Measurements from ENCODE around the gene STAU1. TPM values are rescaled to one million over a fixed set of nuclear protein-coding genes. Genes with fewer than 3 reads are reported as not detected.

Gene STAU1
- total and polyA plus RNA-seq, 10 of the 15 experiments (the other 5 are each of a cell fraction or from before 2014, with no cell fraction given) = 13.9 to 66.2 (median 45.6) TPM

Other genes with a start within 250 kb of the STAU1 start
- 123 and 144 TPM in 2 replicates for gene CSE1L, start 142.0 kb downstream of the STAU1 start, total RNA-seq (2014; rRNA removed)
- 136 and 143 TPM in 2 replicates for gene CSE1L, start 142.0 kb downstream of the STAU1 start, total RNA-seq (2014; rRNA removed; fragmentation: Illumina TruSeq; extraction: Trizol)
- 106 and 110 TPM in 2 replicates for gene CSE1L, start 142.0 kb downstream of the STAU1 start, total RNA-seq (2021)
- gene CSE1L, start 142.0 kb downstream of the STAU1 start, polyA plus RNA-seq (2011; rRNA removed) = 94.9 and 124 TPM in 2 replicates
- gene CSE1L, start 142.0 kb downstream of the STAU1 start, polyA plus RNA-seq (2014; fragmentation: Illumina TruSeq; extraction: Trizol) = 131 and 152 TPM in 2 replicates
- 10 to 100 TPM; 72.4 to 74.1 TPM for gene CSE1L, start 142.0 kb downstream of the STAU1 start, polyA plus RNA-seq (2014; fragmentation: Nextera tagmentation; extraction: Ambion mirVana)
- 71.6 and 86.6 TPM in 2 replicates for gene CSE1L, start 142.0 kb downstream of the STAU1 start, polyA plus RNA-seq (2014; rRNA removed)
- gene CSE1L, start 142.0 kb downstream of the STAU1 start, polyA plus RNA-seq (2016; fragmentation: Nextera tagmentation; extraction: Ambion mirVana) = 100 to 1,000 TPM; 212 to 213 TPM
- gene DDX27, start 31.1 kb upstream of the STAU1 start, total RNA-seq (2014; rRNA removed) = 56.0 and 57.3 TPM in 2 replicates
- gene DDX27, start 31.1 kb upstream of the STAU1 start, total RNA-seq (2014; rRNA removed; fragmentation: Illumina TruSeq; extraction: Trizol) = 55.0 and 59.4 TPM in 2 replicates
- 45.4 and 50.0 TPM in 2 replicates for gene DDX27, start 31.1 kb upstream of the STAU1 start, total RNA-seq (2021)
- 25.0 and 37.2 TPM in 2 replicates for gene DDX27, start 31.1 kb upstream of the STAU1 start, polyA plus RNA-seq (2011; rRNA removed)
- gene DDX27, start 31.1 kb upstream of the STAU1 start, polyA plus RNA-seq (2014; fragmentation: Illumina TruSeq; extraction: Trizol) = 55.2 and 68.6 TPM in 2 replicates
- 10 to 100 TPM; 19.8 to 33.4 TPM for gene DDX27, start 31.1 kb upstream of the STAU1 start, polyA plus RNA-seq (2014; fragmentation: Nextera tagmentation; extraction: Ambion mirVana)
- 50.6 and 52.5 TPM in 2 replicates for gene DDX27, start 31.1 kb upstream of the STAU1 start, polyA plus RNA-seq (2014; rRNA removed)
- 10 to 100 TPM; 74.9 to 78.8 TPM for gene DDX27, start 31.1 kb upstream of the STAU1 start, polyA plus RNA-seq (2016; fragmentation: Nextera tagmentation; extraction: Ambion mirVana)
- 31.5 and 32.1 TPM in 2 replicates for gene ZNFX1, start 89.7 kb upstream of the STAU1 start, total RNA-seq (2014; rRNA removed)
- 26.3 and 27.8 TPM in 2 replicates for gene ZNFX1, start 89.7 kb upstream of the STAU1 start, total RNA-seq (2014; rRNA removed; fragmentation: Illumina TruSeq; extraction: Trizol)
- 29.8 and 30.6 TPM in 2 replicates for gene ZNFX1, start 89.7 kb upstream of the STAU1 start, total RNA-seq (2021)
- gene ZNFX1, start 89.7 kb upstream of the STAU1 start, polyA plus RNA-seq (2011; rRNA removed) = 6.9 and 9.1 TPM in 2 replicates
- gene ZNFX1, start 89.7 kb upstream of the STAU1 start, polyA plus RNA-seq (2014; fragmentation: Illumina TruSeq; extraction: Trizol) = 26.4 and 28.5 TPM in 2 replicates
- gene ZNFX1, start 89.7 kb upstream of the STAU1 start, polyA plus RNA-seq (2014; fragmentation: Nextera tagmentation; extraction: Ambion mirVana) = 10 to 100 TPM in 1 of 2 experiments, 1 to 10 TPM in 1; 7.4 to 14.6 TPM
- 16.4 and 18.2 TPM in 2 replicates for gene ZNFX1, start 89.7 kb upstream of the STAU1 start, polyA plus RNA-seq (2014; rRNA removed)
- 10 to 100 TPM; 24.9 to 27.2 TPM for gene ZNFX1, start 89.7 kb upstream of the STAU1 start, polyA plus RNA-seq (2016; fragmentation: Nextera tagmentation; extraction: Ambion mirVana)